Heart right ventricle (tissue), 16 donors: ENCODE measurements around the gene ABHD6. TPM values are rescaled to one million over a fixed set of nuclear protein-coding genes. Genes with fewer than 3 reads are reported as not detected.
A peak's percentile ranks its signal among the peaks of the same experiment; 100 is the strongest.

Experiments
- ATAC-seq, 8 donors: fragments of 200-7000 bp; cut with Tn5 transposase; one replicate each; pipeline ENCODE4 v1.9.1; 2020; ENCODE audit warnings: mild to moderate bottlenecking in 8 of 8, moderate library complexity in 8 of 8, moderate number of reproducible peaks in 1 of 8
- DNase-seq, 2 donors: peaks; one replicate each; pipeline ENCODE4 v3.0.0-alpha.2; 2020
- H3K27ac ChIP-seq, 10 donors: fragments of 200-600 bp; sonication (generic) in 2 of 10; one replicate each; pipeline versions ENCODE4 v1.5.0 to v1.8.0; 2020 to 2022; ENCODE audit warnings: mild to moderate bottlenecking in 3 of 10
- H3K27me3 ChIP-seq, 7 donors: fragments of 200-600 bp; one replicate each; pipeline ENCODE4 v1.8.0; 2021 to 2022; ENCODE audit warnings: mild to moderate bottlenecking in 2 of 7
- H3K36me3 ChIP-seq, 9 donors: fragments of 200-600 bp; sonication (generic) in 1 of 9; one replicate each; pipeline versions ENCODE4 v1.5.0 to v1.8.0; 2020 to 2022; ENCODE audit warnings: mild to moderate bottlenecking in 2 of 9
- H3K4me1 ChIP-seq, 9 donors: fragments of 200-600 bp; sonication (generic) in 1 of 9; one replicate each; pipeline versions ENCODE4 v1.5.0 to v1.8.0; 2020 to 2022; ENCODE audit warnings: mild to moderate bottlenecking in 4 of 9
- H3K4me3 ChIP-seq, 10 donors: fragments of 200-600 bp; sonication (generic) in 2 of 10; one replicate each; pipeline versions ENCODE4 v1.5.0 to v1.8.0; 2020 to 2022; ENCODE audit warnings: mild to moderate bottlenecking in 7 of 10, moderate library complexity in 2 of 10
- H3K9me3 ChIP-seq, 11 donors: fragments of 200-600 bp in 10 of 11; sonication (generic) in 2 of 11; one replicate each; pipeline versions ENCODE4 v1.5.0 to v1.8.0; 2013 to 2022; ENCODE audit warnings: mild to moderate bottlenecking in 2 of 11, control low read depth in 1 of 11, moderate library complexity in 1 of 11
- WGBS, 2 donors: extraction: QIAGEN DNeasy Blood & Tissue Kit; methylation state at CpG; one replicate each; pipeline ENCODE4 v1.1.7; 2013; ENCODE audit warnings: inconsistent platforms in 1 of 2; 5-methylcytosine and 5-hydroxymethylcytosine counted together
- intact Hi-C, 10 donors: fragments of 100-400 bp; cut with DNase I; formaldehyde crosslinking; loops; one replicate each; pipeline versions ENCODE4 v1.11.1 to v1.14.2; 2022
- polyA plus RNA-seq, 2 donors: library from polyadenylated mRNA; stranded (reverse); fragments of 200-250 nt; gene quantifications; one replicate each; pipeline ENCODE4 v1.2.3, GENCODE V29; 2013
- total RNA-seq, 10 donors: library from RNA; stranded (reverse); fragmentation: NEBNext Ultra II Directional in 3 of 10; extraction: Animal tissue kit (Norgen Biotek cat#: 25700) in 3 of 10; gene quantifications; one replicate each; pipeline versions ENCODE4 v1.2.1 to v1.2.4, GENCODE V29; 2021 to 2023
- TF ChIP-seq, protein P1 (sequence below), 9 donors: fragments of 200-600 bp; sonication (generic) in 2 of 9; IDR thresholded peaks; one replicate each; pipeline versions ENCODE4 v1.5.0 to v1.8.0; 2021 to 2022; ENCODE audit warnings: antibody characterized with exemption in 9 of 9, mild to moderate bottlenecking in 5 of 9, moderate library complexity in 1 of 9
- donor health status: Arrhythmogenic right ventricular cardiomyopathy.
- donor health status: ischemic (EF 13 %, LVEDD 7.1; RV severe dilation, severe dysfunction).
- donor health status: healthy with polysubstance abuse.
- donor health status: DM: no; HTN: yes; CAD: no.
- donor health status: DM: no; HTN: no; CAD: no.
- donor health status: ischemic (EF 25% LVEDD 6.9; RV normal size, moderate dysfunction).
- donor health status: ischemic (EF 25% LVEDD 5.7; RV mildly dilated, moderate dysfunction).
- donor health status: healthy.
- donor health status: DM: yes; HTN: yes; CAD: no.
- donor health status: Ischemic cardiomyopathy.
- donor health status: ischemic (EF 35%, LVEDD 5.7; RV mildly dilated, moderate dysfunction).
- donor health status: nonischemic (EF 11% LVEDD 7.7; RV severe dilation, severe dysfunction).
- donor health status: DM: yes; HTN: yes; CAD: no.
- donor health status: PGD.
- donor health status: ischemic (EF 29% LVEDD 5.4; RV normal size, mild dysfunction).
- donor health status: nonischemic (EF 23%, LVEDD 6.1; RV moderate dilation, normal function).

Gene ABHD6
- total and polyA plus RNA-seq, 12 donors = 3.1 to 11.6 (median 6.3) TPM

GRCh38 chr3:58305882-58306711 is 68.5 kb downstream of the ABHD6 start, which contains the start of the genes HTD2 and RPP14:
HTD2 (plus strand) TSS chr3:58306520; CDS start chr3:58317614, 11,094 bp downstream.
RPP14 (plus strand) TSS chr3:58306245; CDS start chr3:58310330, 4,085 bp downstream.
- Histone ChIP-seq H3K4me1 (peaks cover 0 to 40% (median 32%) of the 10 kb centered on the region in 9 donors), H3K4me3 (peak within 1 kb of the TSS; percentile 73 to 93 (median 87)), H3K9me3 (no peaks in the 10 kb centered on the region), H3K27me3 (no peaks in the 10 kb centered on the region), H3K36me3 (peaks cover 0 to 29% (median 10%) of the 10 kb centered on the region in 9 donors), H3K27ac (peak within 1 kb of the TSS; percentile 95 to 99 (median 97))
- ATAC-seq (peak; percentile 95 to 98 (median 96)), DNase-seq (peak; percentile 98 to 99)
- intact Hi-C loops = loop anchor here in 3 of 10 donors (5.0 to 10.0 kb wide), 4 partner anchors 69 to 301 kb away; partner anchors contain the start of genes ABHD6 (in 2 of the 3) and FLNB (in 1 of the 3)
- TF ChIP-seq, protein P1, sequence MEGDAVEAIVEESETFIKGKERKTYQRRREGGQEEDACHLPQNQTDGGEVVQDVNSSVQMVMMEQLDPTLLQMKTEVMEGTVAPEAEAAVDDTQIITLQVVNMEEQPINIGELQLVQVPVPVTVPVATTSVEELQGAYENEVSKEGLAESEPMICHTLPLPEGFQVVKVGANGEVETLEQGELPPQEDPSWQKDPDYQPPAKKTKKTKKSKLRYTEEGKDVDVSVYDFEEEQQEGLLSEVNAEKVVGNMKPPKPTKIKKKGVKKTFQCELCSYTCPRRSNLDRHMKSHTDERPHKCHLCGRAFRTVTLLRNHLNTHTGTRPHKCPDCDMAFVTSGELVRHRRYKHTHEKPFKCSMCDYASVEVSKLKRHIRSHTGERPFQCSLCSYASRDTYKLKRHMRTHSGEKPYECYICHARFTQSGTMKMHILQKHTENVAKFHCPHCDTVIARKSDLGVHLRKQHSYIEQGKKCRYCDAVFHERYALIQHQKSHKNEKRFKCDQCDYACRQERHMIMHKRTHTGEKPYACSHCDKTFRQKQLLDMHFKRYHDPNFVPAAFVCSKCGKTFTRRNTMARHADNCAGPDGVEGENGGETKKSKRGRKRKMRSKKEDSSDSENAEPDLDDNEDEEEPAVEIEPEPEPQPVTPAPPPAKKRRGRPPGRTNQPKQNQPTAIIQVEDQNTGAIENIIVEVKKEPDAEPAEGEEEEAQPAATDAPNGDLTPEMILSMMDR (IDR thresholded peaks at IDR 0.05) = peak; percentile 94 to 99 (median 98)
- 3 to 4% methylated on average over 68 to 71 of the region's 71 CpGs for WGBS, 2 donors

DNA sequence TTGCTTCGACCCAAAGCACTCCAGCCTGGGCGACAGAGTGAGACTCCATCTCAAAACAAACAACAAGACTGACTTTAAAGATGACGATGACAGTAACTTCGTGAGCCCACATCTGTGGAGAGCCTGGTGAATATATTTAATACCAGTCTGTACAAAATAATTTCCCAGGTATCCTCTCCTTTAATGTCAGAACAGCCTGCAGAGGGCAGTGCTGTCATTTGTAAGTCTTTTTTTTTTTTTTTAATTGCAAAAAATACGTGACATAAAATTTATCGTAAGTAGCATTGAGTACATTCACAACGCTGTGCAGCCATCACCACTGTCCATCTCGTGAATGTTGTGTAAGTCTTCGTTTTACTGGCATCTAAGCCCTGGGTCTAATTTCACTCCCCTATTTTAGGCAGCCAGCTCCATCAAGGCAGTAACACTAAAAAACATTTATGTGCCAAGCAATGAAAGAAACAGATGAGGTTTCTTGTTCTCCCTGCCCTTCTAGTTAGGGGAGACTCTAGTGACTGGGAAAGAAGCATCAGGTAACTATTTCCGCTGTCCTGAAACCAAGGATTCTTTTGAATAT is 70.1 kb downstream of the ABHD6 start:
- intact Hi-C loops = loop anchor here in 3 of 10 donors (5.0 to 10.0 kb wide), 4 partner anchors 70 to 303 kb away; partner anchors contain the start of genes ABHD6 (in 2 of the 3) and FLNB (in 1 of the 3)

GRCh38 chr3:58308728-58309127 is 71.1 kb downstream of the ABHD6 start:
- WGBS, 2 donors = 6 to 10% methylated on average over 1 of the region's 1 CpG
- TF ChIP-seq, protein P1 (IDR thresholded peaks at IDR 0.05) = no peak

More for the DNA sequence above, 70.1 kb downstream of the ABHD6 start:
- Histone ChIP-seq H3K27ac (peak overlapping the region in 8 of 10 donors; percentile 95 to 99 (median 97)), H3K36me3 (peaks cover 0 to 45% (median 25%) of the 10 kb centered on the region in 9 donors), H3K9me3 (no peaks in the 10 kb centered on the region), H3K4me1 (peaks cover 0 to 43% (median 32%) of the 10 kb centered on the region in 9 donors), H3K27me3 (no peaks in the 10 kb centered on the region), H3K4me3 (peak overlapping the region; percentile 73 to 93 (median 87))
- TF ChIP-seq, protein P1 (IDR thresholded peaks at IDR 0.05) = peak in 7 of 9 donors; percentile 41 to 66 (median 55)
- ATAC-seq = no peak
- DNase-seq = no peak
- WGBS, 2 donors = 23 to 24% methylated on average over 10 of the region's 10 CpGs

DNA sequence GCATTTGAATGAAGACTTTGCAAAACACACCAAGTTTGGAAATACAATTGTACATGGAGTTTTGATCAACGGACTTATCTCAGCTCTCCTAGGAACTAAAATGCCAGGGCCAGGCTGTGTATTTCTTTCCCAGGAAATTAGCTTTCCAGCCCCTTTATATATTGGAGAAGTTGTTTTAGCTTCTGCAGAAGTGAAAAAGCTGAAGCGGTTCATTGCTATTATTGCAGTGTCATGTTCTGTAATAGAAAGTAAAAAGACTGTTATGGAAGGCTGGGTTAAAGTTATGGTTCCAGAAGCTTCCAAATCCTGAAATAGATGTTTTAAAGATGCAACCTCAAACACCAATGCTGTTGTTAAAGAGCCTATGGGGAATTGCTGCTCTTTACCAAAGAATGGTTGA is 80.2 kb downstream of the ABHD6 start:
- intact Hi-C loops = loop anchor here in 2 of 10 donors (5.0 to 10.0 kb wide), 2 partner anchors 94 to 217 kb away; partner anchors contain the start of gene ACOX2 (in 2 of the 2)
- no peak for ATAC-seq
- H3K4me3 ChIP-seq = no peak overlapping the region
- WGBS, 2 donors = 79 to 80% methylated on average over 2 of the region's 2 CpGs
- no peak for DNase-seq
- peak overlapping the region in 1 of 10 donors; percentile 13 for H3K27ac ChIP-seq
- peaks cover 0 to 79% (median 40%) of the 10 kb centered on the region in 9 donors for H3K36me3 ChIP-seq
- TF ChIP-seq, protein P1 (IDR thresholded peaks at IDR 0.05) = no peak
- no peaks in the 10 kb centered on the region for H3K27me3 ChIP-seq
- H3K9me3 ChIP-seq = no peaks in the 10 kb centered on the region
- peaks cover 3 to 21% (median 13%) of the 10 kb centered on the region in 9 donors for H3K4me1 ChIP-seq

More at GRCh38 chr3:58308728-58309127, 71.1 kb downstream of the ABHD6 start:
- Histone ChIP-seq H3K9me3 (no peaks in the 10 kb centered on the region), H3K27me3 (no peaks in the 10 kb centered on the region), H3K36me3 (peaks cover 0 to 55% (median 25%) of the 10 kb centered on the region in 9 donors), H3K27ac (peak overlapping the region in 2 of 10 donors; percentile 7 to 13), H3K4me3 (peak overlapping the region in 5 of 10 donors; percentile 73 to 93 (median 90)), H3K4me1 (peaks cover 0 to 50% (median 36%) of the 10 kb centered on the region in 9 donors)
- DNase-seq (peak in 1 of 2 donors; percentile 31), ATAC-seq (no peak)
- intact Hi-C loops = loop anchor here in 3 of 10 donors (5.0 to 10.0 kb wide), 4 partner anchors 71 to 304 kb away; partner anchors contain the start of genes ABHD6 (in 2 of the 3) and FLNB (in 1 of the 3)
